Activated CD4-positive, alpha-beta T cell treated with anti-CD3 and anti-CD28 coated beads, Interleukin-2, amount 10 ng/mL, durations not matched to agents 24 days and 14 days (primary cell): ENCODE measurements around the gene YIPF7. TPM values are rescaled to one million over a fixed set of nuclear protein-coding genes. Genes with fewer than 3 reads are reported as not detected.

Experiments used
- total RNA-seq: library from RNA; stranded (reverse); gene quantifications from 2 replicates; pipeline ENCODE4 v1.2.3, GENCODE V29; 2022

The YIPF7 gene
- total RNA-seq, 1 donor from 2014 or later, result not detected

Other genes with a start within 250 kb of the YIPF7 start
- gene KCTD8, start 202.8 kb downstream of the YIPF7 start, total RNA-seq, result not detected in 2 replicates
- 38.4 and 39.9 TPM in 2 replicates for gene GUF1, start 26.8 kb upstream of the YIPF7 start, total RNA-seq
- 18.8 and 18.9 TPM in 2 replicates for gene GNPDA2, start 74.9 kb upstream of the YIPF7 start, total RNA-seq